ENCODE data around the gene RELB.

Gene RELB

GRCh38 chr19:45023048-45023447 is 21.8 kb downstream of the RELB start:
- no peak for DNase-seq (ENCODE audit: low spot score)

GRCh38 chr19:45025264-45025663 is 24.0 kb downstream of the RELB start:
- DNase-seq (ENCODE audit: low spot score) = no peak

DNA sequence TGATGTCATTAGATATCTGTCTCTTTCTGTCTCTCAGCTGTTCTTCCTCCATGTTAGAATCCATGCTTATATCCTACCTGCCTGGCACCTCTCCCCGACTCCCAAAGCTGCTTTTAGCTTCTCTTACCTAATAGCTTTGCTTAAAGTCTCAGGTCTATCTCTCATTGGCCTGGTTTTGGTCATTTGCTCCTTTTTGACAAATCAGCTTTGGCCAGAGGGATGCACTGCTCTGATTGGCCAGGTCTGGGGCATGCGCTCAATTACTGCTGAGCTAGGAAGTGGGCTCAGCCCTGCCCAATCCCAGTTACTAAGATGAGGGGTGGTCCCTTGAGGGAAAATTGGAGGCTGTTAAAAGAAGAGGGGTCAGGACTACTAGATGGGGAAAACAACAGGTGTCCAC is 26.1 kb downstream of the RELB start:
- DNase-seq (ENCODE audit: low spot score) = no peak

- DNase-seq (ENCODE audit: low spot score) = no peak
Measured at GRCh38 chr19:45030825-45031224, 29.6 kb downstream of the RELB start.

DNA sequence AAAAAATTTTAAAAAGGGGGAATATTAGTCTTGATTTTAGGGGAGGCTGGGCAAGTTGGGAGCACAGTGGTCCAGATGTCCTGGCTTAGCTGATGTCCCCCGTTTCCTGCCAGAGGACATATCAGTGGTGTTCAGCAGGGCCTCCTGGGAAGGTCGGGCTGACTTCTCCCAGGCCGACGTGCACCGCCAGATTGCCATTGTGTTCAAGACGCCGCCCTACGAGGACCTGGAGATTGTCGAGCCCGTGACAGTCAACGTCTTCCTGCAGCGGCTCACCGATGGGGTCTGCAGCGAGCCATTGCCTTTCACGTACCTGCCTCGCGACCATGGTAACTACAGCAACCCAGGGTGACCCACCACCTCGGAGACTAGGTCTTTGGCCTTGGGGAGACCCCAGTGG is 31.2 kb downstream of the RELB start:
- DNase-seq (ENCODE audit: low spot score) = no peak

GRCh38 chr19:45035755-45036154 is 34.5 kb downstream of the RELB start:
- no peak for DNase-seq (ENCODE audit: low spot score)

DNA sequence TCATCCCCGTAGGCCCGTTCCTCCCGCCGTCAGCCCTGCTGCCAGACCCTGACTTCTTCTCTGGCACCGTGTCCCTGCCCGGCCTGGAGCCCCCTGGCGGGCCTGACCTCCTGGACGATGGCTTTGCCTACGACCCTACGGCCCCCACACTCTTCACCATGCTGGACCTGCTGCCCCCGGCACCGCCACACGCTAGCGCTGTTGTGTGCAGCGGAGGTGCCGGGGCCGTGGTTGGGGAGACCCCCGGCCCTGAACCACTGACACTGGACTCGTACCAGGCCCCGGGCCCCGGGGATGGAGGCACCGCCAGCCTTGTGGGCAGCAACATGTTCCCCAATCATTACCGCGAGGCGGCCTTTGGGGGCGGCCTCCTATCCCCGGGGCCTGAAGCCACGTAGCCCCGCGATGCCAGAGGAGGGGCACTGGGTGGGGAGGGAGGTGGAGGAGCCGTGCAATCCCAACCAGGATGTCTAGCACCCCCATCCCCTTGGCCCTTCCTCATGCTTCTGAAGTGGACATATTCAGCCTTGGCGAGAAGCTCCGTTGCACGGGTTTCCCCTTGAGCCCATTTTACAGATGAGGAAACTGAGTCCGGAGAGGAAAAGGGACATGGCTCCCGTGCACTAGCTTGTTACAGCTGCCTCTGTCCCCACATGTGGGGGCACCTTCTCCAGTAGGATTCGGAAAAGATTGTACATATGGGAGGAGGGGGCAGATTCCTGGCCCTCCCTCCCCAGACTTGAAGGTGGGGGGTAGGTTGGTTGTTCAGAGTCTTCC is 36.3 kb downstream of the RELB start:
- DNase-seq (ENCODE audit: low spot score) = no peak

- peak; percentile 90 for DNase-seq (ENCODE audit: low spot score)
Measured at GRCh38 chr19:45038931-45039893, 37.9 kb downstream of the RELB start, which contains the start of gene CLASRP. Gene CLASRP, plus strand, starts transcription at chr19:45039045. Its CDS starts 1,168 bp downstream, at chr19:45040213.

DNA sequence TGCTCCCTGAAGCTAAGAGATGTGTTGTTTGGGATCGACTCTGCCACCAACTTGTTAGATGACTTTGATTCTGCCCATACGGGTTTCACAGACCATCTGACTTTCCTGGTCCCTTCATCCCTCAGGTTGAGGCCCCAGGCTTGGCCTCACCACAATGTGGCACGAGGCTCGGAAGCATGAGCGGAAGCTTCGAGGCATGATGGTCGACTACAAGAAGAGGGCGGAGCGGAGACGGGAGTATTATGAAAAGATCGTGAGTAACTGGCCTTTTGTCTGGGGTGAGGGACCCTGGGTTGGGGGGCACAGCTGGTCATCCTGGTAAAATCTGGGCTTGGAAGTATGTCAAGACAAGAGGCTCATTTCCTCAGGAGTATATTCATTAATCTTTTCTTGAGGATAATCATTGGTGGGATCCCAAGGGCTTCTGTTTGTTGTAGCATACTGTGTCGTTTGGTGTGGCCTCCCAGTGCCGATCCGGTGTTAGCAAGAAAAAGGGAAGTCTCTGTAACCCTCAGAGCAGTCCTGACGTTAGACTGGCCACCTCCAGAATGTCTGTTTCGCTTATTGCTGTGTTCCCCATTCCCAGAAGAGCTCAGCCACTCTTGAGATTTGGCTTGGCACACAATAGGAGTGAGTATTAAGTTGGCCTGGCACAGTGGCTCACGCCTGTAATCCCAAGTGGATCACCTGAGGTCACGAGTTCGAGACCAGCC is 39.0 kb downstream of the RELB start:
- DNase-seq (ENCODE audit: low spot score) = no peak

GRCh38 chr19:45041125-45041524 is 39.9 kb downstream of the RELB start:
- DNase-seq (ENCODE audit: low spot score) = no peak

GRCh38 chr19:45045671-45046353 is 44.5 kb downstream of the RELB start:
- DNase-seq (ENCODE audit: low spot score) = no peak

DNA sequence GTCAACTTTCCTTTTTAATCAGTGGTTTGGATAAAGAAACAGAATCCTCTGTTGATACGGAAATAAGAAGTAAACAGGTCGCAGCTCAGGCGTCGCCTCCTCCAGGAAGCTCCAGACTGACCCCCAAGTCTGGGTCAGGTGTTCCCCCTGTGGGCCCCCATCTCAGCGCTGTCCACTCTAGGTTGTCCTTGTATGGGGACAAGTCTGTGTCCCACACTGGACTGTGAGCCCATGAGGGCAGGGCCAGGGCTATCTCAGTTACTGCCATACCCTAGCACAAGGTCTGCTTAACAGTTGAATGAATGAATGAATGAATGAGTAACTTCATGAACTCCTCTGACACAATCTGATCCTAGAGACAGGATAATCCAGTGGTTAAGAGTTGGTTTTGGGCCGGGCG is 45.1 kb downstream of the RELB start:
- no peak for DNase-seq (ENCODE audit: low spot score)

DNA sequence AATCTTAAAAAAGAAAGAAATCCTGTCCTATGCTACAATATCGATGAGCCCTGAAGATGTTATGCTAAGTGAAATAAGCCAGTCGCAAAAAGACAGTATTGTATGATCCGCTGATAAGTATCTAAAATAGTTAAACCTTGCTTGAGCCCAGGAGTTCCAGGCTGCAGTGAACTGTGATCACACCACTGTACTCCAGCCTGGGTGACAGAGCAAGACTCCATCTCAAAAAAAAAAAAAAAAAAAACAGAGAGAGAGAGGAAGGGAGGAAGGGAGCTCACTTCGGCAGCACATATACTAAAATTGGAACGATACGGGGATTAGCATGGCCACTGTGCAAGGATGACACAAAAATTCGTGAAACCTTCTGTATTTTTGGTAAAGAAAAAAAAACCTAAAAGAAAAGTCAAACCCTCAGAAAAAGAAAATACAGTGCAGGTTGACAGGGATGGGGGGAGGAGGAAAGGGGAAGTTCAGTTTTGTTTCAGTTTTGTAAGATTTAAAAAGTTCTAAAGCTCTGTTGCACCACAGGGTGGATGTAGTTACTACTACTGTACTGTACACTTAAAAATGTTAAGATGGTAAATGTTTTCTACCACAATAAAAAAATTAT is 46.0 kb downstream of the RELB start:
- DNase-seq (ENCODE audit: low spot score) = peak; percentile 81

GRCh38 chr19:45049073-45049736 is 47.9 kb downstream of the RELB start:
- no peak for DNase-seq (ENCODE audit: low spot score)

DNA sequence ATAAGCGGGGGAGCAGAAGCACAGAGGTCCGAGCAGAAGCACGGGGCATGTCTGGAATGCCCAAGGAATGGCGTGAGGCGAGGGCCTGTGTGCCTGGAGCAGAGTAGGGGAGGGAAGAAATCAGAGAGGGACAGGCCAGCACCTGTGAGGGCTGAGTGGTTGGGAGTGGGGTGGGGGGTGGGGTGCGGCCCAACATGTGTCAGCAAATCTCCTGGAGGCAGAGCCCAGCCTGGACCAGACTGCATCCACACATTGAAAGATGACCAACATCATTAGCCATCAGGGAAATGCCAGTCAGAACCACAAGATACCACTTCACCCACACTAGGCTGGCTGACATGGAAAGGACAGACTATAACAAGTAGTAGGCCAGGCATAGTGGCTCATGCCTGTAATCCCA is 48.8 kb downstream of the RELB start:
- DNase-seq (ENCODE audit: low spot score) = no peak

DNA sequence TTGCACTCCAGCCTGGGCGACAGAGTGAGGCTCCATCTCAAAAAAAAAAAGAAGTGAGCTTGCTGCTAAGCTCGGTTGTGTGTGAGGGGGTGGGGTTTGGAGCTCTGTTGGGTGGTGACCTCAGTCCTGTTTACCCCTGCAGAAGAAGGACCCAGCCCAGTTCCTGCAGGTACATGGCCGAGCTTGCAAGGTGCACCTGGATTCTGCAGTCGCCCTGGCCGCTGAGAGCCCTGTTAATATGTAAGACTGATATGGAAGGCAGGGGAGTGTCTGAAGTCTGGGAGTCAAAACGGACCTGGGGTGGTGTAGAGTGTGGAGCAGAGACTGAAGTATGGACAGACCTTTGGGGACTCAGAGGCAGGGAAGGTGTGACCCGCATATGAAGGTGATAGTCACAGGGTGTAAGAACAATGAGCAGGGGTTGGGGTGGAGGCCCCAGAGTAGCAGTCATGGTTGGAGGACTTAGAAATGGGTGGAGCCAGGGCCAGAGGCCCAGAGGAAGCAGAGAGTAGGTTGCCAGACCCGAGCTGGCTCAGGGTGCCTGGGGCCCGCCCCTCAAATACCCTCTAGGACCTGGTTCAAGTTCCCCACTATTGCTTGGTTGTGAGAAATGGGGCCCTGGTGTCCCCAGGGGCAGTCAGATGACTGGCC is 50.8 kb downstream of the RELB start:
- peak; percentile 45 for DNase-seq (ENCODE audit: low spot score)

GRCh38 chr19:45056831-45057230 is 55.6 kb downstream of the RELB start:
- DNase-seq (ENCODE audit: low spot score) = peak; percentile 33

GRCh38 chr19:45057444-45057843 is 56.2 kb downstream of the RELB start:
- no peak for DNase-seq (ENCODE audit: low spot score)

DNA sequence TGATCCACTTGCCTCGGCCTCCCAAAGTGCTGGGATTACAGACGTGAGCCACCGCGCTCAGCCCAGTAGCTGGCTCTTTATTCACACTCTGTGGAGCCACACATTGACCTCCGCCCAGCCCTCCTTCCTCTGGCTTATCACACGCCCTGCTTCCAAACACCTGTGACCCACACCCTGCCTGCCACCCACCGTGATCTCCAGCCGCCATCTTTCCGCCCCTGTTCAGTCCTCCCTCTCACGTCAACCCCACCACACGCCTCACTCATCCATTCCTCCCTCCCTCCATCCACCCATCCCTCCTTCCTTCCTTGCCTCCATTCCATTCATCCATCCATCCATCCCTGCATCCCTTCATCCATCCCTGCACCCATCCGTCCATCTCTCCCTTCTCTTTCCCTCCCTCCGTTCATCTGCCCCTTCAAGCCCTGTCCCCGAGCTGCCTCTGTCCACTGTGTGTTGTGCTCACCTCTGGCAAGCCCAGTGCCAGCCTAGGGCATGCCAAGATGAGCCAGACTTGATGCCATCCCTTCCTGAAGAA is 57.4 kb downstream of the RELB start:
- DNase-seq (ENCODE audit: low spot score) = no peak
